H9 (cell line): ENCODE data around the gene ALOX5AP. TPM values are rescaled to one million over a fixed set of nuclear protein-coding genes. Genes with fewer than 3 reads are reported as not detected.

Source experiments
- DNase-seq: peaks from one replicate; pipeline ENCODE4 v3.0.0-alpha.2; 2017
- H2AFZ ChIP-seq: one replicate; pipeline ENCODE4 v1.6.1; 2013; ENCODE audit warnings: mild to moderate bottlenecking, low read length, control low read depth, moderate library complexity
- H2AK5ac ChIP-seq: 2 replicates; pipeline ENCODE4 v1.6.1; 2013; ENCODE audit warnings: low read length, control low read depth, mixed read lengths; ENCODE audit not compliant: insufficient read length
- H2BK120ac ChIP-seq: one replicate; pipeline ENCODE4 v1.6.1; 2013; ENCODE audit warnings: low read depth, mild to moderate bottlenecking, low read length, control low read depth, inconsistent platforms; ENCODE audit not compliant: poor library complexity, severe bottlenecking
- H2BK12ac ChIP-seq: 2 replicates; pipeline ENCODE4 v1.6.1; 2013; ENCODE audit warnings: low read length, control low read depth, mixed read lengths, low read depth; ENCODE audit not compliant: insufficient read length
- H2BK15ac ChIP-seq: 2 replicates; pipeline ENCODE4 v1.6.1; 2013; ENCODE audit warnings: low read depth, low read length, control low read depth
- H2BK20ac ChIP-seq: one replicate; pipeline ENCODE4 v1.6.1; 2013; ENCODE audit warnings: low read depth, mild to moderate bottlenecking, low read length, control low read depth, inconsistent platforms; ENCODE audit not compliant: poor library complexity, severe bottlenecking
- H2BK5ac ChIP-seq: 2 replicates; pipeline ENCODE4 v1.6.1; 2013; ENCODE audit warnings: low read length, control low read depth, mixed read lengths; ENCODE audit not compliant: insufficient read length
- H3K14ac ChIP-seq: 2 replicates; pipeline ENCODE4 v1.6.1; 2013; ENCODE audit warnings: low read length, control low read depth; ENCODE audit not compliant: insufficient read depth
- H3K18ac ChIP-seq: 2 replicates; pipeline ENCODE4 v1.6.1; 2013; ENCODE audit warnings: low read depth, mild to moderate bottlenecking, mixed read lengths, low read length, control low read depth; ENCODE audit not compliant: insufficient read length
- H3K23ac ChIP-seq: 2 replicates; pipeline ENCODE4 v1.6.1; 2013; ENCODE audit warnings: low read length, control low read depth, mixed read lengths, low read depth; ENCODE audit not compliant: insufficient read length
- H3K23me2 ChIP-seq: 2 replicates; pipeline ENCODE4 v1.6.1; 2013; ENCODE audit warnings: low read depth, mild to moderate bottlenecking, mixed read lengths, low read length, control low read depth; ENCODE audit not compliant: insufficient read length, poor library complexity, severe bottlenecking
- H3K27ac ChIP-seq: 2 replicates; pipeline ENCODE4 v1.5.1; 2013; ENCODE audit warnings: low read length, control low read depth, mixed read lengths, low read depth; ENCODE audit not compliant: insufficient read length
- H3K27me3 ChIP-seq: 2 replicates; pipeline ENCODE4 v1.6.1; 2013; ENCODE audit warnings: low read length, control low read depth, inconsistent platforms; ENCODE audit not compliant: insufficient read depth
- H3K4ac ChIP-seq: 2 replicates; pipeline ENCODE4 v1.6.1; 2013; ENCODE audit warnings: low read depth, mild to moderate bottlenecking, control low read depth, inconsistent platforms, low read length, moderate library complexity
- H3K4me1 ChIP-seq: 2 replicates; pipeline ENCODE4 v1.6.1; 2013; ENCODE audit warnings: low read length, control low read depth, inconsistent platforms; ENCODE audit not compliant: insufficient read depth
- H3K4me2 ChIP-seq: 2 replicates; pipeline ENCODE4 v1.6.1; 2013; ENCODE audit warnings: low read length, control low read depth, mixed read lengths; ENCODE audit not compliant: insufficient read length, insufficient read depth
- H3K56ac ChIP-seq: 2 replicates; pipeline ENCODE4 v1.6.1; 2013; ENCODE audit warnings: low read depth, mild to moderate bottlenecking, mixed read lengths, low read length, control low read depth; ENCODE audit not compliant: insufficient read length
- H3K79me1 ChIP-seq: 2 replicates; pipeline ENCODE4 v1.6.1; 2013; ENCODE audit warnings: low read depth, mild to moderate bottlenecking, moderate library complexity, low read length, control low read depth, inconsistent platforms; ENCODE audit not compliant: insufficient read depth, poor library complexity, severe bottlenecking
- H3K79me2 ChIP-seq: 2 replicates; pipeline ENCODE4 v1.6.1; 2013; ENCODE audit warnings: low read length, control low read depth, inconsistent platforms; ENCODE audit not compliant: insufficient read depth
- H3K9ac ChIP-seq: 2 replicates; pipeline ENCODE4 v1.6.1; 2013; ENCODE audit warnings: low read length, control low read depth, mixed read lengths; ENCODE audit not compliant: insufficient read length; ENCODE audit errors: extremely low read depth
- H3K9me3 ChIP-seq: one replicate; pipeline ENCODE4 v1.6.1; 2013; ENCODE audit warnings: low read depth, low read length, inconsistent platforms; ENCODE audit not compliant: control insufficient read depth
- H3T11ph ChIP-seq: one replicate; pipeline ENCODE4 v1.6.1; 2013; ENCODE audit warnings: mild to moderate bottlenecking, low read length, control low read depth, inconsistent platforms
- H4K20me1 ChIP-seq: one replicate; pipeline ENCODE4 v1.6.1; 2013; ENCODE audit not compliant: control insufficient read depth, insufficient read length, insufficient read depth
- H4K5ac ChIP-seq: 2 replicates; pipeline ENCODE4 v1.6.1; 2013; ENCODE audit warnings: low read depth, mild to moderate bottlenecking, mixed read lengths, low read length, control low read depth; ENCODE audit not compliant: insufficient read length
- H4K8ac ChIP-seq: replicated peaks from 2 replicates; pipeline ENCODE4 v1.6.1; 2013; ENCODE audit warnings: low read length, control low read depth, mixed read lengths, low read depth; ENCODE audit not compliant: insufficient read length
- H4K91ac ChIP-seq: 2 replicates; pipeline ENCODE4 v1.6.1; 2013; ENCODE audit warnings: low read depth, mild to moderate bottlenecking, moderate library complexity, mixed read lengths, low read length, control low read depth; ENCODE audit not compliant: insufficient read length
- H3K27ac Mint-ChIP-seq, 3 experiments: 2 replicates in 2 of 3; 3 replicates in 1 of 3; pipeline ENCODE4 v1.8.0; 2020 to 2021; ENCODE audit warnings: mixed read lengths in 3 of 3, mild to moderate bottlenecking in 1 of 3, moderate library complexity in 1 of 3
- H3K27me3 Mint-ChIP-seq: 2 replicates; pipeline ENCODE4 v1.8.0; 2021; ENCODE audit warnings: low read depth, mild to moderate bottlenecking, moderate library complexity, mixed read lengths
- H3K36me3 Mint-ChIP-seq, 3 experiments: 2 replicates in 2 of 3; 3 replicates in 1 of 3; pipeline ENCODE4 v1.8.0; 2020 to 2021; ENCODE audit warnings: low read depth in 3 of 3, mixed read lengths in 3 of 3; ENCODE audit not compliant: insufficient read depth in 1 of 3
- H3K4me1 Mint-ChIP-seq, 2 experiments: 2 replicates each; pipeline ENCODE4 v1.8.0; 2020; ENCODE audit warnings: mixed read lengths in 2 of 2
- H3K4me3 Mint-ChIP-seq, 2 experiments: 2 replicates in 1 of 2; 3 replicates in 1 of 2; pipeline ENCODE4 v1.8.0; 2020 to 2021; ENCODE audit warnings: mild to moderate bottlenecking in 2 of 2, mixed read lengths in 2 of 2, moderate library complexity in 1 of 2
- H3K9me3 Mint-ChIP-seq, 2 experiments: 2 replicates in 1 of 2; 3 replicates in 1 of 2; pipeline ENCODE4 v1.8.0; 2020; ENCODE audit warnings: mild to moderate bottlenecking in 2 of 2, mixed read lengths in 2 of 2, moderate library complexity in 1 of 2
- WGBS: extraction: QIAGEN DNeasy Blood & Tissue Kit; methylation state at CpG from one replicate; pipeline ENCODE4 v1.1.7; 2013; ENCODE audit warnings: missing lambda C conversion rate, low lambda C conversion rate, mixed read lengths; ENCODE audit not compliant: insufficient read length; ENCODE audit errors: extremely low coverage; 5-methylcytosine and 5-hydroxymethylcytosine counted together
- total RNA-seq: library from RNA; stranded (reverse); gene quantifications from 2 replicates; pipeline ENCODE4 v1.2.1, GENCODE V29; 2021
- TF ChIP-seq, protein P1 (sequence below): fragments of 200-600 bp; sonication (generic); conservative IDR thresholded peaks from 3 replicates; pipeline ENCODE4 v1.8.0; 2021; ENCODE audit warnings: antibody characterized with exemption, mild to moderate bottlenecking

Gene ALOX5AP
- total RNA-seq, 1 experiment from 2014 or later, result not detected

DNA sequence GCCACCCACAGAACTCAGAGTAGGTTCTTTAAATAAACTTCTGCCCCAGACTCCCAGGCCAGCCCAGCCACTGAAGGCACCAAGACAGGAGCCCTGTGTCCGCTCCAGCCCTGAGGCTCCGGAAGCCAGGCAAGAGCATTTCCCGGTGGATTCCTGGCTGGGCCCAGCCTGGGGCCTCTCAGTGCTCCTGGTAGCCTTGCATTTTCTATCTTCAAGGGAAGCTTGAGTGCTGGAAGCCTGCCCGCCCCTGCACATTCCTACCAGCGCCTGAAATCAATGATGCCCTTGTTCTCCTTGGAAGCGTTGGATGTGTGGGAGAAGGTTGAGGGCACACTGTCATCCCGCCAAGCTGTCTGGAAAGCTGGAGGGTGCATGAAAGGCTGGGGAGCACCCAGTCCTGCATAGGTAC, 70.3 kb downstream of the ALOX5AP start:
- H3K4me3 Mint-ChIP-seq, result no peak overlapping the region
- H2AK5ac ChIP-seq, result no peak overlapping the region
- H2BK15ac ChIP-seq, result no peak overlapping the region
- no peak overlapping the region for H3K56ac ChIP-seq
- H2BK5ac ChIP-seq, result no peak overlapping the region
- no peak overlapping the region for H4K5ac ChIP-seq
- H3K79me1 ChIP-seq, result no peaks in the 10 kb centered on the region
- no peak overlapping the region for H4K91ac ChIP-seq
- H3K4me2 ChIP-seq, result no peak overlapping the region
- no peak overlapping the region for H3K9ac ChIP-seq
- H3K14ac ChIP-seq, result no peak overlapping the region
- WGBS, result no CpG with 5 or more reads among the region's 7 CpGs
- H3K79me2 ChIP-seq, result no peaks in the 10 kb centered on the region
- no peak overlapping the region for H2BK20ac ChIP-seq
- no peaks in the 10 kb centered on the region; a peak in 1 of 5 replicates for H3K9me3 Mint-ChIP-seq
- no peaks in the 10 kb centered on the region for H3K9me3 ChIP-seq
- H3K4ac ChIP-seq, result no peak overlapping the region
- H3K4me1 Mint-ChIP-seq, result peaks cover 4 to 7% of the 10 kb centered on the region in 2 experiments; a peak in 2 of 4 replicates
- no peaks in the 10 kb centered on the region for H3K23me2 ChIP-seq
- H2AFZ ChIP-seq, result no peak overlapping the region
- H3K27me3 Mint-ChIP-seq, result peaks cover 13% of the 10 kb centered on the region
- H4K8ac ChIP-seq, result no peak overlapping the region
- H2BK120ac ChIP-seq, result no peak overlapping the region
- no peaks in the 10 kb centered on the region for H3K27me3 ChIP-seq
- H4K20me1 ChIP-seq, result no peaks in the 10 kb centered on the region
- no peaks in the 10 kb centered on the region for H3K36me3 Mint-ChIP-seq
- H3K27ac ChIP-seq, result no peak overlapping the region
- DNase-seq, result no peak
- no peak overlapping the region for H2BK12ac ChIP-seq
- TF ChIP-seq, protein P1, sequence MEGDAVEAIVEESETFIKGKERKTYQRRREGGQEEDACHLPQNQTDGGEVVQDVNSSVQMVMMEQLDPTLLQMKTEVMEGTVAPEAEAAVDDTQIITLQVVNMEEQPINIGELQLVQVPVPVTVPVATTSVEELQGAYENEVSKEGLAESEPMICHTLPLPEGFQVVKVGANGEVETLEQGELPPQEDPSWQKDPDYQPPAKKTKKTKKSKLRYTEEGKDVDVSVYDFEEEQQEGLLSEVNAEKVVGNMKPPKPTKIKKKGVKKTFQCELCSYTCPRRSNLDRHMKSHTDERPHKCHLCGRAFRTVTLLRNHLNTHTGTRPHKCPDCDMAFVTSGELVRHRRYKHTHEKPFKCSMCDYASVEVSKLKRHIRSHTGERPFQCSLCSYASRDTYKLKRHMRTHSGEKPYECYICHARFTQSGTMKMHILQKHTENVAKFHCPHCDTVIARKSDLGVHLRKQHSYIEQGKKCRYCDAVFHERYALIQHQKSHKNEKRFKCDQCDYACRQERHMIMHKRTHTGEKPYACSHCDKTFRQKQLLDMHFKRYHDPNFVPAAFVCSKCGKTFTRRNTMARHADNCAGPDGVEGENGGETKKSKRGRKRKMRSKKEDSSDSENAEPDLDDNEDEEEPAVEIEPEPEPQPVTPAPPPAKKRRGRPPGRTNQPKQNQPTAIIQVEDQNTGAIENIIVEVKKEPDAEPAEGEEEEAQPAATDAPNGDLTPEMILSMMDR, result no peak
- no peaks in the 10 kb centered on the region; the same call in 1 of the 2 replicates for H3K4me1 ChIP-seq
- H3K18ac ChIP-seq, result no peak overlapping the region
- H3K23ac ChIP-seq, result no peak overlapping the region
- H3K27ac Mint-ChIP-seq, result no peak overlapping the region
- H3T11ph ChIP-seq, result no peak overlapping the region
